ENCODE data around the gene SLC38A1. TPM values are rescaled to one million over a fixed set of nuclear protein-coding genes. Genes with fewer than 3 reads are reported as not detected.
"Not testable (repeated sequence)": the region's sequence is repeated elsewhere in the genome, so short reads cannot be mapped to it uniquely, and the experiment has no call there.

SLC38A1 gene
- polyA plus RNA-seq, 4 donors = 3.6 to 50.8 (median 21.6) TPM

- H3K4me1 ChIP-seq (ENCODE audit: control insufficient read depth in 3 of 3, insufficient read depth in 2 of 3, low read depth in 1 of 3, low read length in 2 of 3) = no peaks in the 10 kb centered on the region
- FAIRE-seq = no peak
- DNase-seq = no peak
- no peak overlapping the region for H3K4me3 ChIP-seq (ENCODE audit: low read depth in 1 of 3, low read length in 3 of 3)
- no peak overlapping the region for H3K27ac ChIP-seq (ENCODE audit: low read depth in 1 of 3, low read length in 2 of 3)
- H3K36me3 ChIP-seq (ENCODE audit: control insufficient read depth in 3 of 3, insufficient read depth in 2 of 3, low read depth in 1 of 3, low read length in 3 of 3) = peaks cover 8 to 30% (median 18%) of the 10 kb centered on the region in 3 donors
- no peaks in the 10 kb centered on the region for H3K9me3 ChIP-seq (ENCODE audit: control insufficient read depth in 2 of 2, insufficient read depth in 1 of 2, low read depth in 1 of 2, low read length in 1 of 2)
- WGBS, 3 donors = 76 to 85% (median 76%) methylated on average over 5 of the region's 5 CpGs
- no peaks in the 10 kb centered on the region for H3K27me3 ChIP-seq (ENCODE audit: control insufficient read depth in 3 of 3, insufficient read depth in 3 of 3, low read length in 3 of 3)
Measured at GRCh38 chr12:46201284-46201789, 67.5 kb downstream of the SLC38A1 start.

- Histone ChIP-seq H3K9me3 (ENCODE audit: control insufficient read depth in 2 of 2, insufficient read depth in 1 of 2, low read depth in 1 of 2, low read length in 1 of 2) (peaks cover 0 to 4% of the 10 kb centered on the region in 2 donors), H3K27me3 (ENCODE audit: control insufficient read depth in 3 of 3, insufficient read depth in 3 of 3, low read length in 3 of 3) (no peaks in the 10 kb centered on the region), H3K4me1 (ENCODE audit: control insufficient read depth in 3 of 3, insufficient read depth in 2 of 3, low read depth in 1 of 3, low read length in 2 of 3) (no peaks in the 10 kb centered on the region), H3K27ac (ENCODE audit: low read depth in 1 of 3, low read length in 2 of 3) (no peak overlapping the region), H3K36me3 (ENCODE audit: control insufficient read depth in 3 of 3, insufficient read depth in 2 of 3, low read depth in 1 of 3, low read length in 3 of 3) (peaks cover 7 to 37% (median 18%) of the 10 kb centered on the region in 3 donors), H3K4me3 (ENCODE audit: low read depth in 1 of 3, low read length in 3 of 3) (no peak overlapping the region)
- DNase-seq (no peak), FAIRE-seq (no peak)
- WGBS, 3 donors = 91 to 98% (median 97%) methylated on average over 3 of the region's 3 CpGs
Measured at GRCh38 chr12:46200551-46200950, 68.3 kb downstream of the SLC38A1 start.

- no peaks in the 10 kb centered on the region for H3K27me3 ChIP-seq (ENCODE audit: control insufficient read depth in 3 of 3, insufficient read depth in 3 of 3, low read length in 3 of 3)
- no peak overlapping the region for H3K27ac ChIP-seq (ENCODE audit: low read depth in 1 of 3, low read length in 2 of 3)
- no peak overlapping the region for H3K4me3 ChIP-seq (ENCODE audit: low read depth in 1 of 3, low read length in 3 of 3)
- FAIRE-seq = no peak
- 87 to 91% (median 90%) methylated on average over 5 of the region's 5 CpGs for WGBS, 3 donors
- no peaks in the 10 kb centered on the region for H3K4me1 ChIP-seq (ENCODE audit: control insufficient read depth in 3 of 3, insufficient read depth in 2 of 3, low read depth in 1 of 3, low read length in 2 of 3)
- peaks cover 0 to 13% of the 10 kb centered on the region in 2 donors for H3K9me3 ChIP-seq (ENCODE audit: control insufficient read depth in 2 of 2, insufficient read depth in 1 of 2, low read depth in 1 of 2, low read length in 1 of 2)
- H3K36me3 ChIP-seq (ENCODE audit: control insufficient read depth in 3 of 3, insufficient read depth in 2 of 3, low read depth in 1 of 3, low read length in 3 of 3) = peaks cover 7 to 44% (median 20%) of the 10 kb centered on the region in 3 donors
- no peak for DNase-seq
Measured at GRCh38 chr12:46198913-46199312, 69.9 kb downstream of the SLC38A1 start.

- FAIRE-seq (no peak), DNase-seq (no peak)
- H3K36me3 ChIP-seq (ENCODE audit: control insufficient read depth in 3 of 3, insufficient read depth in 2 of 3, low read depth in 1 of 3, low read length in 3 of 3) = peaks cover 7 to 40% (median 20%) of the 10 kb centered on the region in 3 donors
- 90% methylated on average over 5 of the region's 5 CpGs for WGBS, 3 donors
- no peak overlapping the region for H3K27ac ChIP-seq (ENCODE audit: low read depth in 1 of 3, low read length in 2 of 3)
- H3K4me3 ChIP-seq (ENCODE audit: low read depth in 1 of 3, low read length in 3 of 3) = no peak overlapping the region
- no peaks in the 10 kb centered on the region for H3K4me1 ChIP-seq (ENCODE audit: control insufficient read depth in 3 of 3, insufficient read depth in 2 of 3, low read depth in 1 of 3, low read length in 2 of 3)
- H3K9me3 ChIP-seq (ENCODE audit: control insufficient read depth in 2 of 2, insufficient read depth in 1 of 2, low read depth in 1 of 2, low read length in 1 of 2) = peaks cover 0 to 13% of the 10 kb centered on the region in 2 donors
- no peaks in the 10 kb centered on the region for H3K27me3 ChIP-seq (ENCODE audit: control insufficient read depth in 3 of 3, insufficient read depth in 3 of 3, low read length in 3 of 3)
Measured at GRCh38 chr12:46197883-46198282, 71.0 kb downstream of the SLC38A1 start.

- 86 to 100% (median 100%) methylated on average over 2 of the region's 2 CpGs for WGBS, 3 donors
- H3K4me1 ChIP-seq (ENCODE audit: control insufficient read depth in 3 of 3, insufficient read depth in 2 of 3, low read depth in 1 of 3, low read length in 2 of 3); H3K27ac ChIP-seq (ENCODE audit: low read depth in 1 of 3, low read length in 2 of 3); H3K4me3 ChIP-seq (ENCODE audit: low read depth in 1 of 3, low read length in 3 of 3); FAIRE-seq; H3K27me3 ChIP-seq (ENCODE audit: control insufficient read depth in 3 of 3, insufficient read depth in 3 of 3, low read length in 3 of 3); DNase-seq: not testable (repeated sequence)
- H3K9me3 ChIP-seq (ENCODE audit: control insufficient read depth in 2 of 2, insufficient read depth in 1 of 2, low read depth in 1 of 2, low read length in 1 of 2) = peaks cover 0 to 11% of the 10 kb centered on the region in 2 donors
- H3K36me3 ChIP-seq (ENCODE audit: control insufficient read depth in 3 of 3, insufficient read depth in 2 of 3, low read depth in 1 of 3, low read length in 3 of 3) = peaks cover 0 to 12% (median 5%) of the 10 kb centered on the region in 3 donors
Measured at GRCh38 chr12:46190533-46190932, 78.3 kb downstream of the SLC38A1 start.

- H3K27me3 ChIP-seq (ENCODE audit: control insufficient read depth in 3 of 3, insufficient read depth in 3 of 3, low read length in 3 of 3) = no peaks in the 10 kb centered on the region
- no peak for DNase-seq
Measured at GRCh38 chr12:46188170-46188569, 80.7 kb downstream of the SLC38A1 start.

GRCh38 chr12:46187023-46187422, 81.8 kb downstream of the SLC38A1 start:
- Histone ChIP-seq H3K27ac (ENCODE audit: low read depth in 1 of 3, low read length in 2 of 3) (no peak overlapping the region), H3K4me3 (ENCODE audit: low read depth in 1 of 3, low read length in 3 of 3) (no peak overlapping the region), H3K4me1 (ENCODE audit: control insufficient read depth in 3 of 3, insufficient read depth in 2 of 3, low read depth in 1 of 3, low read length in 2 of 3) (peaks cover 0 to 26% (median 9%) of the 10 kb centered on the region in 3 donors), H3K36me3 (ENCODE audit: control insufficient read depth in 3 of 3, insufficient read depth in 2 of 3, low read depth in 1 of 3, low read length in 3 of 3) (peaks cover 0 to 12% (median 0%) of the 10 kb centered on the region in 3 donors), H3K27me3 (ENCODE audit: control insufficient read depth in 3 of 3, insufficient read depth in 3 of 3, low read length in 3 of 3) (no peaks in the 10 kb centered on the region), H3K9me3 (ENCODE audit: control insufficient read depth in 2 of 2, insufficient read depth in 1 of 2, low read depth in 1 of 2, low read length in 1 of 2) (peaks cover 0 to 2% of the 10 kb centered on the region in 2 donors)
- no peak for FAIRE-seq
- peak in 1 of 2 donors; percentile 28 for DNase-seq
- 36 to 44% (median 41%) methylated on average over 3 of the region's 3 CpGs for WGBS, 3 donors

More at GRCh38 chr12:46188170-46188569, 80.7 kb downstream of the SLC38A1 start:
- no peak overlapping the region for H3K4me3 ChIP-seq (ENCODE audit: low read depth in 1 of 3, low read length in 3 of 3)
- peaks cover 0 to 2% of the 10 kb centered on the region in 2 donors for H3K9me3 ChIP-seq (ENCODE audit: control insufficient read depth in 2 of 2, insufficient read depth in 1 of 2, low read depth in 1 of 2, low read length in 1 of 2)
- FAIRE-seq = no peak
- H3K36me3 ChIP-seq (ENCODE audit: control insufficient read depth in 3 of 3, insufficient read depth in 2 of 3, low read depth in 1 of 3, low read length in 3 of 3) = peaks cover 0 to 9% (median 0%) of the 10 kb centered on the region in 3 donors
- 89 to 97% (median 90%) methylated on average over 2 of the region's 2 CpGs for WGBS, 3 donors
- peaks cover 0 to 19% (median 9%) of the 10 kb centered on the region in 3 donors for H3K4me1 ChIP-seq (ENCODE audit: control insufficient read depth in 3 of 3, insufficient read depth in 2 of 3, low read depth in 1 of 3, low read length in 2 of 3)
- H3K27ac ChIP-seq (ENCODE audit: low read depth in 1 of 3, low read length in 2 of 3) = no peak overlapping the region

- H3K27me3 ChIP-seq (ENCODE audit: control insufficient read depth in 3 of 3, insufficient read depth in 3 of 3, low read length in 3 of 3) = no peaks in the 10 kb centered on the region
- H3K4me1 ChIP-seq (ENCODE audit: control insufficient read depth in 3 of 3, insufficient read depth in 2 of 3, low read depth in 1 of 3, low read length in 2 of 3) = peaks cover 0 to 35% (median 9%) of the 10 kb centered on the region in 3 donors
- no peak overlapping the region for H3K4me3 ChIP-seq (ENCODE audit: low read depth in 1 of 3, low read length in 3 of 3)
- H3K27ac ChIP-seq (ENCODE audit: low read depth in 1 of 3, low read length in 2 of 3) = no peak overlapping the region
- H3K9me3 ChIP-seq (ENCODE audit: control insufficient read depth in 2 of 2, insufficient read depth in 1 of 2, low read depth in 1 of 2, low read length in 1 of 2) = peaks cover 0 to 2% of the 10 kb centered on the region in 2 donors
- peaks cover 0 to 12% (median 0%) of the 10 kb centered on the region in 3 donors for H3K36me3 ChIP-seq (ENCODE audit: control insufficient read depth in 3 of 3, insufficient read depth in 2 of 3, low read depth in 1 of 3, low read length in 3 of 3)
- DNase-seq (no peak), FAIRE-seq (no peak)
- 63 to 86% (median 73%) methylated on average over 3 of the region's 3 CpGs for WGBS, 3 donors
Measured at GRCh38 chr12:46186088-46186487, 82.8 kb downstream of the SLC38A1 start.

- WGBS, 3 donors = 92 to 95% (median 94%) methylated on average over 3 of the region's 3 CpGs
- Histone ChIP-seq H3K9me3 (ENCODE audit: control insufficient read depth in 2 of 2, insufficient read depth in 1 of 2, low read depth in 1 of 2, low read length in 1 of 2) (peaks cover 0 to 2% of the 10 kb centered on the region in 2 donors), H3K4me1 (ENCODE audit: control insufficient read depth in 3 of 3, insufficient read depth in 2 of 3, low read depth in 1 of 3, low read length in 2 of 3) (peaks cover 0 to 37% (median 9%) of the 10 kb centered on the region in 3 donors), H3K27ac (ENCODE audit: low read depth in 1 of 3, low read length in 2 of 3) (no peak overlapping the region), H3K36me3 (ENCODE audit: control insufficient read depth in 3 of 3, insufficient read depth in 2 of 3, low read depth in 1 of 3, low read length in 3 of 3) (peaks cover 0 to 12% (median 0%) of the 10 kb centered on the region in 3 donors), H3K27me3 (ENCODE audit: control insufficient read depth in 3 of 3, insufficient read depth in 3 of 3, low read length in 3 of 3) (no peaks in the 10 kb centered on the region), H3K4me3 (ENCODE audit: low read depth in 1 of 3, low read length in 3 of 3) (no peak overlapping the region)
- no peak for FAIRE-seq
- DNase-seq = no peak
Measured at GRCh38 chr12:46185686-46186085, 83.2 kb downstream of the SLC38A1 start.

All from small intestine (tissue), 7 donors.